ENCODE measurements around the gene BMF.

BMF gene

DNA sequence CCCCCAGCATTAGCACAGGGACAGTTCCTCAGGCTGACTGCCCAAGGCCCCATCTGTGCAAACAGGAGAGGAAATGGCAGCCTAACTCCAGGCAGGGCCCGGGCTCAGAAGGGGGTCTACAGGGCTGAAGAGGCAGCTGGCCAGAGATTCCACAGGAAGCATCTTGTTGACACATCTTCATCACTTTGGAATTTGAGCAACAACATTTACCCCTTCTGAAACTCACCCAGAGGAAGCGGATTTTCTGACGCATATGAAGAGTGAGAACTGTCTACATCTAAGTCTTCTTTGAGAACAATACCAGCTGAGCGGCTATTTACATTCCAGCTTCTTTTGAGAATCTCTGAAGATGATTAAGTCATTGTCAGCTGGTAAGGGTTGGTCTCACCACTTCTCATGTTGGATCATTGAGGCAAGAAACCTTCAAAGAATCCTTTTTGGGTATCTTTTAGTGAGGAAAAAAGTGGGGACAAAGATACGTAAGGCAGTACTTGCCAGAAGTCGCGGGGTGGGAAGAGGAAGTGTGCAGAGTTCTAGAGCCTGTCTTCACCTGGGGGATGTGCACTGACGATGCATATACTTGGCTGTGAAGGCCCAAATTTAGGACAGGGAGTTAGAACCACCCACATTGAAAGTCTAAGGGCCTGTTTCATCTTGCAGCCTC, 44.3 kb downstream of the BMF start:
- peak; percentile 92 for DNase-seq (ENCODE audit: low read depth)
- peak overlapping the region; percentile 62 for H3K4me3 ChIP-seq (ENCODE audit: low read depth, low read length)
- TF ChIP-seq, protein P1, sequence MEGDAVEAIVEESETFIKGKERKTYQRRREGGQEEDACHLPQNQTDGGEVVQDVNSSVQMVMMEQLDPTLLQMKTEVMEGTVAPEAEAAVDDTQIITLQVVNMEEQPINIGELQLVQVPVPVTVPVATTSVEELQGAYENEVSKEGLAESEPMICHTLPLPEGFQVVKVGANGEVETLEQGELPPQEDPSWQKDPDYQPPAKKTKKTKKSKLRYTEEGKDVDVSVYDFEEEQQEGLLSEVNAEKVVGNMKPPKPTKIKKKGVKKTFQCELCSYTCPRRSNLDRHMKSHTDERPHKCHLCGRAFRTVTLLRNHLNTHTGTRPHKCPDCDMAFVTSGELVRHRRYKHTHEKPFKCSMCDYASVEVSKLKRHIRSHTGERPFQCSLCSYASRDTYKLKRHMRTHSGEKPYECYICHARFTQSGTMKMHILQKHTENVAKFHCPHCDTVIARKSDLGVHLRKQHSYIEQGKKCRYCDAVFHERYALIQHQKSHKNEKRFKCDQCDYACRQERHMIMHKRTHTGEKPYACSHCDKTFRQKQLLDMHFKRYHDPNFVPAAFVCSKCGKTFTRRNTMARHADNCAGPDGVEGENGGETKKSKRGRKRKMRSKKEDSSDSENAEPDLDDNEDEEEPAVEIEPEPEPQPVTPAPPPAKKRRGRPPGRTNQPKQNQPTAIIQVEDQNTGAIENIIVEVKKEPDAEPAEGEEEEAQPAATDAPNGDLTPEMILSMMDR (IDR thresholded peaks at IDR 0.05; ENCODE audit: insufficient read depth, low read depth, low read length, missing control alignments), result no peak

DNA sequence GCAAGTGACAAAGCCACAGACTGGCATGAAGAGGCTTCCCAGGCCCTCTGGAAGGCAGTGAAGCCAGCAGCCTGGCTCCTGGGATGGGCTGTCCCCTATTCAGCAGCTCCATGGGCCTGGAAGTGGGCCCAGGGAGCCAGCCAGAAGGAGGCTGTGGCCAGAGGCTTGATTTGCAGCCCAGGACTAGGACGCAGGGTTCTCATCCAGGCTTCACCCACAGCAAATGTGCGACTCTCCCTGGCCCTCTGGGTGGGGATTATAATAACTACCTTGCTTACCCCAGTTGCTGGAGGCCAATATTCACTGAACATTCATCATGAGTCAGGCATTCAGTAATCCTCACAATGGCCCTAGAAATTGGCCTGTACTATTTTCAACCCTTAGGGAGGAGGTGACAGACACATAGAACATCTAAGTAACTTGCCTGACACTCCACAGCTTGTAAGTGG, 45.1 kb downstream of the BMF start:
- TF ChIP-seq, protein P1 (IDR thresholded peaks at IDR 0.05; ENCODE audit: insufficient read depth, low read depth, low read length, missing control alignments), result no peak
- no peak for DNase-seq (ENCODE audit: low read depth)
- peak overlapping the region; percentile 62 for H3K4me3 ChIP-seq (ENCODE audit: low read depth, low read length)

DNA sequence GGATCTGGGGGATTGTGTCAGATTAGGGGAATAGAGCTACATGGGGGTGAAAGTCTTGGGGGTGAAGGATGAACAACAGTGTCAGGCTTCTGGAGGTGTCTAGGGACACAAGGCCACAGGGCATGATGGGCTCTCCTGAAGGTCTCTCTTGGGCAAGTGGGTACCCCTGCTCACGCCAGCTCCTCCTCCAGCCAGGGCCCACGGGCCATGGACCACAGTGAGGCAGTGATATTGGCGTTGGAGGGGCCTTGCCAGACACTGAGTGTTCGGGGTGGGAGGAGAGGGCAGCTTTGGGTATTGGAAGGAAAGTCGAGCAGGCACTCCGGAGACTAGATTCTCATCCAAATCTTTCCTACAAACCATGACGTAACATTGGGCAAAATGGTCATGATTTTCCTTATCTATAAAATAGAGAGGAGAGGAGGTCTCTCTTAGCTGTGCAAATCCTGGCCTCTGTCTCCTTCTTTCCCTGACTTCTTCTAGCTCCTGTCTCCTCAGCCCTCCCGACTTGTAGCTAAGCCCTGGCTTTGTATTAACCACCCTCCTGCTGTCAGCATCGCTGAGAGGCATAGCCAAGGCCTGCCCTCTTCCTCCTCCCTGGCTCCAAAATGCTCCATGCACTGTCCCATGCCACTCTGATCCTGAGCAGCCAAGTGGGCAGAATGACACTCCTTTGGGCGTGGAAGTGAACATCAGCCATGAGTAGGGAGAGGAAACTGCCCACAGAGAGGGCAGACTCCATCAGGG, 45.7 kb downstream of the BMF start:
- H3K4me3 ChIP-seq (ENCODE audit: low read depth, low read length), result peak overlapping the region; percentile 62
- TF ChIP-seq, protein P1 (IDR thresholded peaks at IDR 0.05; ENCODE audit: insufficient read depth, low read depth, low read length, missing control alignments), result no peak
- no peak for DNase-seq (ENCODE audit: low read depth)

DNA sequence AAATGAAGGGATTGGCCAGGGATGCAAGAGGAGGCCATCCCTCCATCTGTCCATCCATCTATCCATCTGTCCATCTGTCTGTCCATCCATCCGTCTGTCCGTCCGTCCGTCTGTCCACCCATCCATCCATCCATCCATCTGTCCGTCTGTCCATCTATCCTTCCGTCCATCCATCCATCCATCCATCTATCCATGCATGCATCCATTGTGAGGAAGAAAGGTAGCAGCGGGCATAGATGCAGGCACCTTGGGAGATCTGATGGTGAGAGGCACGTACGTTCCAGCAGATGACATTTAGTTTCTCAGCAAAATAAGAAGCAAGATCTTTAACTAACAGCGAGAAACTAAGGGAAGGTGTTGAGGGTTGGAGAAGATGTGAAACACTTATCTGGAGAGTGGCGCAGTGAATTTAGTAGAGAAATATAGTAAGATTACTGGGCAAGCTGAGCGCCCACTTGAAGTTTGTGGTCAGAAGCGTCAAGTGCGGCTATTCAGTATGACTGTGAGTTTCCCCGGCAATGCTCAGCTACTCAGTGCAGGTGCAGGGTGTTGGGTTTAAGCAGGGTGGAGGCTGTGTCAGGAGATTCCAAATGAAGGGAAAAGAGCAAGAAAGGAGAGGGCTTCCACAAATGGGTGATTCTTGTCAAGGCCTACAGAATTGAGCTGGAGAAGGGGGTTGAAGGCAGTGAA, 47.3 kb downstream of the BMF start:
- H3K4me3 ChIP-seq (ENCODE audit: low read depth, low read length), result no peak overlapping the region
- TF ChIP-seq, protein P1 (IDR thresholded peaks at IDR 0.05; ENCODE audit: insufficient read depth, low read depth, low read length, missing control alignments), result no peak
- DNase-seq (ENCODE audit: low read depth), result peak; percentile 87

DNA sequence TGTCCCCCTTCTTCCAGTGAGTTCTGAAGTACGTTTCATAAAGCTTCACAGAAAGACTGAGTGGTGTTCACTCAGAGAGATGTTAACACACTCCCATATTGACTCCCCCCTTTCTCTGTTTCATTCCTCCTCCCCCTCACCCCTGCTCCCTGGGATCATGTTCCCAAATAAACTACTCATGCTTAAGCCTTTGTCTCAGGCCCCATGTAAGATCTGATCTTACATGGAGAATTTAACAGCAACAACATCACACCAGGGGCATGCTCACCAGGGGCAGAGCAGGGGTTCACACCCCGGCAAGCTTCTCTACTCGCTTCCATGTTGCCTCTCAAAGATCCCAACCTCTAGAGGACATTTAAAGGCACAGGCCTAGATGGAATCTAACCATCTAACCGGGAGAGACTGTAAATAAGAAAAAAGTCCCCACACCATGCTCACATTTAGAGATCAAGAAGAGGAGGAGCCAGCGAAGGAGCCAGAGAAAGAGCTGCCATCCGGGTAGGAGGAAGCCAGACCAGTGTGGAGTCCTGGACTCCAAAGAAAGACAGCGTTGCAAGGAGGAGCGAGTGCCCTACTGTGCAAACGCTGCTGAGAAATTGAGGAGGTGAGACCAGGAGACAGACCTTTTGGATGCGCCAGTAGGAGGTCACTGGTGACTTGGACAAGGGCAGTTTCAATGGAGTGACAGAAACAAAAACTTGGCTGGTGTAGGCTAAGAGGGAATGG, 48.3 kb downstream of the BMF start:
- DNase-seq (ENCODE audit: low read depth), result no peak
- H3K4me3 ChIP-seq (ENCODE audit: low read depth, low read length), result no peak overlapping the region
- TF ChIP-seq, protein P1 (IDR thresholded peaks at IDR 0.05; ENCODE audit: insufficient read depth, low read depth, low read length, missing control alignments), result no peak

DNA sequence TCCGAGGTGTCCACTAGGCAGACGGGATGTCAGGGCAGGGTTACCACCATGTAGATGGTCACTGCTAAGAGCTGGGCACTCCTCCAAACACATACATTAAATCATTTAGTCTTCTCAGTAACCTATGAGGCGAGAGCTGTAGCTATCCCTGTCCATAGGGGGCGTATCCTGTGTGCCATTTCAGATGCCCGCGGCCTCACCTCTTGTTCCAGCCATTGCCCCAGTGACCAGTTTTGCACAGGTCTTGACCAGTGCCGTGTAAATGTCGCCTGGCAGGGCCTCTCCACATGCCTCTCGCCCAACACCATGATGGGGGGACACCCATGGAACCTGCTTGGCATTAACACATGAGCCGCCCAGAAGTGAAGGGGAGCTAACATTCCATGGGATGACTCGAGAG, 48.9 kb downstream of the BMF start:
- TF ChIP-seq, protein P1 (IDR thresholded peaks at IDR 0.05; ENCODE audit: insufficient read depth, low read depth, low read length, missing control alignments), result no peak
- H3K4me3 ChIP-seq (ENCODE audit: low read depth, low read length), result no peak overlapping the region
- no peak for DNase-seq (ENCODE audit: low read depth)

All from GM12865 (cell line).